Large intestine (tissue), 3 donors: ENCODE data around the gene SPPL3. TPM values are rescaled to one million over a fixed set of nuclear protein-coding genes. Genes with fewer than 3 reads are reported as not detected.
"Not testable (repeated sequence)": the region's sequence is repeated elsewhere in the genome, so short reads cannot be mapped to it uniquely, and the experiment has no call there.

Experiments used
- DNase-seq, 2 donors: peaks; one replicate each; pipeline versions ENCODE4 v3.0.0 to v3.0.0-alpha.2; 2013
- H3K27ac ChIP-seq: one replicate; pipeline ENCODE4 v1.5.1; 2013; ENCODE audit warnings: low read length
- H3K27me3 ChIP-seq: 2 replicates; pipeline ENCODE4 v1.6.1; 2013; ENCODE audit warnings: low read length; ENCODE audit not compliant: control insufficient read depth, insufficient read depth
- H3K36me3 ChIP-seq: 2 replicates; pipeline ENCODE4 v1.6.1; 2013; ENCODE audit warnings: low read length; ENCODE audit not compliant: control insufficient read depth, insufficient read depth
- H3K4me1 ChIP-seq: one replicate; pipeline ENCODE4 v1.6.1; 2013; ENCODE audit warnings: low read length; ENCODE audit not compliant: control insufficient read depth, insufficient read depth
- H3K4me3 ChIP-seq: one replicate; pipeline ENCODE4 v1.5.1; 2013; ENCODE audit warnings: low read length
- H3K9me3 ChIP-seq: one replicate; pipeline ENCODE4 v1.6.1; 2013; ENCODE audit warnings: mild to moderate bottlenecking, low read depth, low read length, moderate library complexity; ENCODE audit not compliant: control insufficient read depth
- WGBS: methylation state at CpG from one replicate; pipeline ENCODE4 v1.1.5; 2013; ENCODE audit warnings: low lambda C conversion rate; ENCODE audit not compliant: insufficient coverage; 5-methylcytosine and 5-hydroxymethylcytosine counted together
- polyA plus RNA-seq: library from polyadenylated mRNA; unstranded; fragments of 120-200 nt; gene quantifications from one replicate; pipeline ENCODE4 v1.2.1, GENCODE V29; 2013

SPPL3 gene
- polyA plus RNA-seq, 1 donor, result 48.1 TPM

GRCh38 chr12:120810021-120810420, 94.1 kb downstream of the SPPL3 start:
- H3K36me3 ChIP-seq, result peaks cover 14% of the 10 kb centered on the region
- no peaks in the 10 kb centered on the region for H3K27me3 ChIP-seq
- no peaks in the 10 kb centered on the region for H3K4me1 ChIP-seq
- H3K27ac ChIP-seq, result no peak overlapping the region
- no CpG with 5 or more reads among the region's 3 CpGs for WGBS
- DNase-seq, result no peak
- no peak overlapping the region for H3K4me3 ChIP-seq
- H3K9me3 ChIP-seq, result no peaks in the 10 kb centered on the region

GRCh38 chr12:120804428-120804827, 99.7 kb downstream of the SPPL3 start:
- Histone ChIP-seq H3K9me3 (no peaks in the 10 kb centered on the region), H3K4me3 (no peak overlapping the region), H3K27me3 (no peaks in the 10 kb centered on the region), H3K4me1 (peaks cover 5% of the 10 kb centered on the region), H3K36me3 (peaks cover 5% of the 10 kb centered on the region), H3K27ac (no peak overlapping the region)
- DNase-seq, result no peak

GRCh38 chr12:120801146-120801545, 103.0 kb downstream of the SPPL3 start:
- Histone ChIP-seq H3K9me3 (peaks cover 2% of the 10 kb centered on the region), H3K36me3 (no peaks in the 10 kb centered on the region), H3K27me3 (no peaks in the 10 kb centered on the region), H3K4me1 (peaks cover 12% of the 10 kb centered on the region), H3K4me3 (no peak overlapping the region), H3K27ac (no peak overlapping the region)
- no peak for DNase-seq
- WGBS, result 83% methylated on average over 1 of the region's 2 CpGs

- DNase-seq, result no peak
- H3K27me3 ChIP-seq, result no peaks in the 10 kb centered on the region
- no peaks in the 10 kb centered on the region for H3K36me3 ChIP-seq
- H3K9me3 ChIP-seq, result peaks cover 7% of the 10 kb centered on the region
- H3K4me1 ChIP-seq, result peaks cover 12% of the 10 kb centered on the region
- no peak overlapping the region for H3K4me3 ChIP-seq
- H3K27ac ChIP-seq, result no peak overlapping the region
These were observed 103.5 kb downstream of the SPPL3 start for GRCh38 chr12:120800665-120801064.

- Histone ChIP-seq H3K4me3 (no peak overlapping the region), H3K9me3 (peaks cover 12% of the 10 kb centered on the region), H3K27me3 (no peaks in the 10 kb centered on the region), H3K36me3 (no peaks in the 10 kb centered on the region), H3K4me1 (peaks cover 12% of the 10 kb centered on the region), H3K27ac (peak overlapping the region; percentile 35)
- no CpG with 5 or more reads among the region's 3 CpGs for WGBS
- peak; percentile 61 to 78 for DNase-seq
These were observed 104.7 kb downstream of the SPPL3 start for GRCh38 chr12:120799243-120800045.

GRCh38 chr12:120798696-120799095, 105.5 kb downstream of the SPPL3 start:
- no CpG with 5 or more reads among the region's 4 CpGs for WGBS
- Histone ChIP-seq H3K27me3 (no peaks in the 10 kb centered on the region), H3K9me3 (peaks cover 12% of the 10 kb centered on the region), H3K4me1 (peaks cover 12% of the 10 kb centered on the region), H3K36me3 (no peaks in the 10 kb centered on the region), H3K4me3 (no peak overlapping the region), H3K27ac (no peak overlapping the region)
- no peak for DNase-seq

- no peak for DNase-seq
- no peak overlapping the region for H3K4me3 ChIP-seq
- peaks cover 12% of the 10 kb centered on the region for H3K9me3 ChIP-seq
- WGBS, result no CpG with 5 or more reads among the region's 7 CpGs
- H3K27me3 ChIP-seq, result no peaks in the 10 kb centered on the region
- peaks cover 12% of the 10 kb centered on the region for H3K4me1 ChIP-seq
- no peak overlapping the region for H3K27ac ChIP-seq
- no peaks in the 10 kb centered on the region for H3K36me3 ChIP-seq
These were observed 106.2 kb downstream of the SPPL3 start for GRCh38 chr12:120797677-120798642.

- Histone ChIP-seq H3K27me3 (no peaks in the 10 kb centered on the region), H3K4me3 (no peak overlapping the region), H3K36me3 (no peaks in the 10 kb centered on the region), H3K9me3 (peaks cover 12% of the 10 kb centered on the region), H3K4me1 (peaks cover 12% of the 10 kb centered on the region), H3K27ac (no peak overlapping the region)
- 100% methylated on average over 2 of the region's 4 CpGs for WGBS
- DNase-seq, result no peak
These were observed 108.5 kb downstream of the SPPL3 start for GRCh38 chr12:120795441-120796178.

GRCh38 chr12:120793357-120793756, 110.8 kb downstream of the SPPL3 start:
- no peak overlapping the region for H3K27ac ChIP-seq
- peaks cover 2% of the 10 kb centered on the region for H3K36me3 ChIP-seq
- peaks cover 12% of the 10 kb centered on the region for H3K9me3 ChIP-seq
- WGBS, result no CpG with 5 or more reads among the region's 1 CpG
- no peaks in the 10 kb centered on the region for H3K27me3 ChIP-seq
- H3K4me3 ChIP-seq, result no peak overlapping the region
- no peaks in the 10 kb centered on the region for H3K4me1 ChIP-seq
- DNase-seq, result no peak

GRCh38 chr12:120792456-120792855, 111.7 kb downstream of the SPPL3 start:
- WGBS, result no CpG with 5 or more reads among the region's 9 CpGs
- not testable (repeated sequence) for H3K27me3 ChIP-seq

More at GRCh38 chr12:120792456-120792855, 111.7 kb downstream of the SPPL3 start:
- H3K36me3 ChIP-seq, H3K4me3 ChIP-seq, H3K27ac ChIP-seq, DNase-seq, H3K4me1 ChIP-seq: not testable (repeated sequence)
- H3K9me3 ChIP-seq, result peaks cover 12% of the 10 kb centered on the region
